ENCODE measurements around the gene SOX9.

DNA sequence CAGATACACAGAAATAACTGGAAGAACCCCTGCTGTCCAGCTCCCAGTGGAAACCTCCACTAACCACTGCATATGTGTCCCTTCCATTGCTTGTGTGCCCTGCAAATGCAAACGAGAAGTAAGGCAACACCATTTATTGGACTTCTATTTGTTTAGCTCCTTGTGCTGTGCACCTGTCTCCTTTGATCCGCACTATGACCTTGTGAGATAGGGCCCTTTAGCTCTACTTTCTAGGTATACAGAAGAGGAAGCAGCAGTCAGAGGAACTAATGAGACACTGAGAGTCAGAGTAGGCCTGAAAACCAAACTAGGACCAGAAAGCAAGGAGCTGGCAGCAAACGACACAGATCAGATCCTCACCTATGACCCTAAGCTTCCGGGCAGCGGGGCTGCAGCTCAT lies 22.4 kb downstream of the SOX9 start:
- no peak for TF ChIP-seq ZNF274 (IDR thresholded peaks at IDR 0.05; ENCODE audit: low read depth, low read length)
- no peak for TF ChIP-seq SUZ12 (IDR thresholded peaks at IDR 0.05; ENCODE audit: extremely low read depth, insufficient read depth, insufficient read length)
